NCI-H524 treated with DMSO at 0.1 percent for 48 hours (cell line): ENCODE data around the gene PPIA.
"Not testable (repeated sequence)": the region's sequence is repeated elsewhere in the genome, so short reads cannot be mapped to it uniquely, and the experiment has no call there.

Experiments
- DNase-seq: peaks from one replicate; lab custom pipeline; 2025; lab: John Stamatoyannopoulos, UW

Gene PPIA

DNA sequence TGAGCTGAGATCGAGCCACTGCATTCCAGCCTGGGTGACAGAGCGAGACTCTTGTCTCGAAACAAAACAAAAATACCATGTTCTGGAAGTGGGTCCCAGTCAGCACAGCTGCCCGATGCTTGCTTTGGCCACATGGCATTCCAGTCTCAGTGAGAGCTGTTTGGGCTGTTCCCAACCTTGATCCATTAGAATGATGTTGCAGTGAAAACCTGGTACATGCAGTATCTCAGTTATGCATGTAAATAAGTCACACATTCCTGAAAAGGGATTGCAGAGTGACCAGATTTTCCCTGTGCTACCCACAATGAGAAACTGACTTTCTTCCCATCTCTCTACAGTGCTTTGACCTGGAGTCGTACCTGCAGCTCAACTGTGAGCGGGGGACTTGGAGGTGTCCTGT, 32.4 kb upstream of the PPIA start:
- no peak for DNase-seq

DNA sequence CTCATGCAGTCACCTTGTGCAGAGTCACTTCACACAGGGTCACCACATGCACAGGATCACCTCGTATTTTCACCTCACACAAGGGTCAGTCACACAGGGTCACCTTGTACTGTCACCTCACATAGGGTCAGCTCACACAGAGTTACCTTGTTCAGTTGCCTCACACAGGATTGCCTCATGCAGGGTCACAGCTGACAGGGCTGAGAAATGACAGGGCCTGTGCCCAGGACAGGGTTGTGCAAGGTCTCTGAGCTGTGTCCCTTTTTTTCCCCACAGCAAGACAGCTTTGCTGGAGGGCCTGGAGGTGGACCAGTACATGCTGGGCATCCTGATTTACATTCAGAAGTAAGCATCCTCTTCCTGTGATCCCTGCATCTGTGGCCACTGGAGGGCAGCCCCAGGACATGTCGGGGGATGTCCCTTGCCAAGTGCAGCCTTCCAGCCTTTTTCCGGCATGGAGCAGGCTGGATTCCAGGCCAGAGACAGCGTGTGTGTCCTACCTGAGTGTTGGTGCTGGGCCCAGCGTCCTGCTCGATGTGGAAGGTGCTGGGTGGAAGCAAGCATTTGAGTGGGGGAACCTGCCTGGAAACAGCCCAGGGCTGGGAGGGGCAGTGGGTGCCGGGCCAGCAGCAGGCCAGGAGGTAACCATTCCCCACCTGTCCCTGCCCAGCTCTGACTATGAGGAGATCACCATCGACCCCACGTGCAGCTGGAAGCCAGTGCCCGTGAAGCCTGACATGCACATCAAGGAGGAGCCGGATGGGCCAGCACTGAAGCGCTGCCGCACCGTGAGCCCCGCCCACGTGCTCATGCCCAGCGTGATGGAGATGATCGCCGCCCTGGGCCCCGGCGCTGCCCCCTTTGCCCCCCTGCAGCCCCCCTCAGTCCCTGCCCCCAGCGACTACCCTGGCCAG, 31.6 kb upstream of the PPIA start:
- DNase-seq, result no peak

DNA sequence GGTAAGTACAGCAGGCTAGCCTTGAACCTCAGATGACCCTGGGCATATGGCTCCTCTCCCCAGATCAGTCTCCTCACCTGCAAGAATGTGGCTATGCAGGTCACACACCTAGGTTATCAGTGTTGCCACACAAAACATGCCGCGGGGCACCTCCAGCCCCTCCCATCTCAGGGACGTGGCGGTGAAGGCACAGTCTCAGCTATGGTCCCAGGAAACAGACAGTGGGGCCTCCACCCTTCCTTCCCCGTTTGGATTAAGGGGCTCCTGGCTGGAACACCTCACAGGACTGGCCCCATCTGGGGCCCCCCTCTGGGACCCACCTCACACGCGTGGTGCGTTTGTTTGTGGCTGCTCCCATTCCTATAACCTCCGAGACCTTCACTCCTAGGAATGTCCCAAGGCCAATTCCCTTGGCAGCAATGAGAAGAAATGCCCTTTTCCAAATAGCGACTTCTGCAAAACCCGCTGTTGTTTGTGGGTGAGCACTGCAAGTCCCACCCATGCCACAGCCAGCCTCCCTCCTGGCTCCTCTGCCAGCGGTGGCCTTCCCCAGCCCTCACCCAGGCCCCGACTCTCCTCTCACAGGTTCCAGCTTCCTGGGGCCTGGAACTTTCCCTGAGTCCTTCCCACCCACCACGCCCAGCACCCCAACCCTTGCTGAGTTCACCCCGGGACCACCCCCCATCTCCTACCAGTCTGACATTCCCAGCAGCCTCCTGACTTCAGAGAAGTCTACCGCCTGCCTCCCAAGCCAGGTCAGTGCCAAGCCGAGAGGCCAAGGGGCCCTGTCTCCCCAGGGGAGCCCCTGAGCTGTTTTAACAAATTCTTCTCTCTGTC, 30.7 kb upstream of the PPIA start:
- no peak for DNase-seq

DNA sequence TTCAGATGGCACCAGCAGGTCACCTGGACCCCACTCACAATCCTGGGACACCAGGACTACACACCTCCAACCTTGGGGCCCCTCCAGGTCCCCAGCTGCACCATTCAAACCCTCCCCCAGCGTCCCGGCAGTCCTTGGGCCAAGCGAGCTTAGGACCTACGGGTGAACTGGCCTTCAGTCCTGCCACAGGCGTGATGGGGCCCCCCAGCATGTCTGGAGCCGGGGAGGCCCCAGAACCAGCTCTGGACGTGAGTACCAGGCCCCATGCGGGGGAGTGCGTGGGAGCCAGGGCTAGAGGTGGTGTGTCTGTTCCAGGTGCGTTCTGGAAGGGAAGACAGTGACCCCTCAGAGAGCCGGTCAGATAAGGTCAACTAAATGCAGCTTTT, 30.1 kb upstream of the PPIA start:
- no peak for DNase-seq

DNA sequence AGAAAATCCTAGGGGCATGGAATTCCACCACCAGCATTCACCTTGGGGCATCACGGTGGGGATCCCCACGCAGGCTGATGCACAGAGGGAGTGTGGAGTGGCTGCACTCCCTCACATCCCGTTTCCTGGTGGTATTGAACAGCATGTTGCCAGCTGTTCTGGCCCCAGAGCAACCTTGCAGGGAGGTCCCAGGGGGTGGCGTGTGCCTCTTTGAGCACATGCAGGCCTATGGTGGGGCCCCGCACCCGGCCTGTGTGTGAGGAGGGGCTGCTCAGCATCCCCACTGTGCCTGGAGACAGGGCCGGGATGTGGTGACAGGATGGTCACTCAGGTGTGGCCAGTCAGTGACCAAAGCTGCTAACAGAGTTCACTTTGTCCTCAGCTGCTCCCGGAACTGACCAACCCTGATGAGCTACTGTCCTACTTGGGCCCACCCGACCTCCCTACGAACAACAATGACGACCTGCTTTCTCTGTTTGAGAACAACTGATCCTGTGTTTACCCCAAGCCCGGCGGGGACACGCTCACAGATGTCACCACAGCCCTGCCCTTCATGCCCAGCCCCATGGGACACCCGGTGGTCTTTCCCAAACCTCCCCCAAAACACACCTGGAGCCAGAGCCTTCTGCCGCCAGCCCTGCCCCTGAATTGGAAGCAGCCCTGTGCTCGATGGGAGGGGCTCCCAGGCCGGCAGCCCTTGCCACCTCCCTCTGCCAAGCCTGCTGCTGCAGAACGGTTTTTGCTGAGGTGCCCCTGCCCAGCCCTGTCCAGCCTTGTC, 29.2 kb upstream of the PPIA start:
- DNase-seq, result no peak

DNA sequence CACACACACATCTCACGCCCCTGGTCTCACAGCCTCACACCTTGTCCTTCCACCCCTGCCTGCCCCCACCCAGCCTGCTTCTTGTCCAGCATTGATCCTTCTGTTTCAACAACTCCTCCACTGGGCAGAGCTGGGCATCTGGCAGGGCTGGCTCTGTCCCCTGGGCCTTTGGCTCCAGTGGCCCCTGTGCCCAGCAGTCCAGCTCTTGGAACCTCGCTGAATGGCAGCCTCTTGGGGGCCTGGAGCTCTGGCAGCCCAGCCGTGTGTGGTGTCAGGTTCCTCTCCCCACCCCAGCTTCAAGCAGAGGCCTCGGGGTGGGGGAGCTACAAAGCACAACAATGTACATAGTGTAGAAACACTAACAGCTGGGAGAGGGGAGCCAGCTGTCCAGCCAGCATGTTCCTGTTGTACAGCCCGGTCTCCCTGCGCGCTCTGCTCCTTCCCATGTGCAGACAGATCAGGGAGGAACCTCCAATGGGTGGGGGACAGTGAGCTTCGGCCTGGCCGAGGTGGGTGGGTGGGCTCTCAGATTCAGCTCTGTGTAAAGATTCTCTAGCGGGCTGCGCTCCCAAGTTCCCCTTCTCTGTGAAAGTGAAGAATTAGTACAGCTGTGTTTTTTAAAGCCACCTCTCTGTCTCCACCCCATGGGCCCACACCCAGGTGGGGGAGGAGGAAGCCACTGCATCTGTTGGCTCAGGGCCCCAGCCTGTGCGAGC, 28.4 kb upstream of the PPIA start:
- peak; percentile 93 for DNase-seq

DNA sequence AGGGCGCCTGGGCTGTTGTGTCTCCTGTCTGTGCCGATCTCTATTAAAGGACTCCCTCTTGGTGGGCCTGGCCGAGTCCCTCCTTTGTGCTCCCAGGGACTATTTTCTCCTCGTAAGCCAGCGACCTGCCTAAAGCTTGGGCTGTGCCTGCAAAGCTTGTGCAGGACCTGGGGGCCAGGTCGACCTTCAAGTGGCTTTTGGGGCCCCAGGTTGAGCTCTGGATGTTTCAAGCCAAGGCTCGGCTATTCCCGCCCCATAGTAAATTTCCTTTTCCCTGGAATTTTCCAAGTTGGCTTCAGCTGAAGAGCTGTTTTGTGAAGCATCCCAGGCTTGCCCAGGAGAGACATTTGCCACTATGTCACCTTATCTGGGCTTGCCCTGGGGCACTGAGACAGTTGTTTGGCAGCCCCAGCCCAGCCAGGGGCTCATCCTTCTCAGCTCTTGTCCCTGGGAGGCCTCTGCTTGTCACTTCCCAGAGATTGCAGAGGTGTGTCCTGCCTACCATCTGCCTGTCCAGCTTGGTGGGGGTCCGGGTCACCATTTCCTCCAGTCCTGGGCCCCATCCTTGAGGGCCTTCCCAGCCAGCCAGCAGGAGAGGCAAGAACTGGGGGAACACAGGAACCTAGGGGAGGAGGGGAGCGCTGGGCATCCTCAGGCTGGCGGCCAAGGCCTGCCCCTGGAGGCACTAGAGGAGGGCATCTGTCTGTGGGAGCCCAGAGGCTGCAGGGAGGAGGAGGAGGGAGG, 27.7 kb upstream of the PPIA start:
- no peak for DNase-seq

DNA sequence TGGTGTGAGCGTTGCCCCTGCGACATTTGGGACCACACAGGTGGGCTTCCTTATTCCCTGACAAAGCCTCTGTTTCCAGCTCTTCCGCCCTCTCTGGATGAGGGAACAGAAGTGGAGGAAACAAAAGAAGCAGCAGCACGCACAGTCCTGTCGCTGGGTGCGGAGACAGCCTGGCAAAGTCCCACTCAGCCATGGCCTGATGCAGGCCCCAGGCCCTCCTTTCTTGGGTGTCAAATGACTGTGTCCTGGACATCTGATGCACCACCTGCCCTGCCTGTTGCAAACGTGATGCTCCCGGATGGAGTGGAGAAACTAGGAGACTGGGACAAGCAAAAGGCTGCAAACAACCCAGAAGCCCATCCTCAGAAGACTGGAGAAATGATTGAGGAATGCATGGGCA, 27.1 kb upstream of the PPIA start:
- DNase-seq, result no peak

DNA sequence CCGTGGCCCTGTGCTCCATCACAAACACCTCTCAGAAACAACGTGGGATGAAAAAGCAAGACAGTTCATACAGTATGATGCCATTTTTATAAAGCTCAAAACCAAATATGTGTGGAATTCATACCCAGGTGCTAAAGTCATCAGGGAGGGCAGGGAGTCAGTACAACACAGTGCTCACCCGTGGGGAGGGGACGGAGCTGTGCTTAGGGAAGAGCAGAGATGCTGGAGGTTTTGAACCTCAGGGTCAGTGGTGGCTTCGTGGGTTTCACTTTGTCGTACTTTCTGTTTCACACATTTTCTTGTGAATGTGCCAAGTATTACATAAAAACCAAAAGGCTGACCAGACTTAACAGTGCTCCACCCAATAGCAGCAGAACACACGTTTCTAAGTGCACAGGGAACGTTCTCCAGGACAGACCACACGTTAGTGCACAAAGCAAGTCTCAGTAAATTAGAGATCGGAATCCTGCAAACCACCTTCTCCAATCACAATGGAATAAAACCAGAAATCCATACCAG, 26.6 kb upstream of the PPIA start:
- no peak for DNase-seq

DNA sequence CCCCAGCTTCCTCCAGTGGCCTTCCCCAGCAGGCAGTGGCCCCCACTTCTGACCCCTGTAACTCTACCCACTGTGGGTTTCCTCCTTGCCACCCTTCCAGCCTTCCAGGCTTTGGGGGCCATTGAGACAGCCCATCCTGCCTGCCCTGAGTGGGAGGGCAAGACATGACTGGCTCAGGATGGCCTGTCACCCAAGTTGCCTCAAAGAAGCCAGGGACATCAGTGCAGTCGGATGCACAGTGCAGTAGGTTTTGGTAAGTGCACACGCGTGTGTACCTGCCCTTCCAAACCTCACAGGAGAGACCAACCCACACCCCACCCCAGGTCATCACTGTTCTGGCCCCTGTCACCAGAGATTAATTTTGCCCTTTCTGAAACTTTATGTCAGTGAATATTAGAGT, 25.1 kb upstream of the PPIA start:
- no peak for DNase-seq

DNA sequence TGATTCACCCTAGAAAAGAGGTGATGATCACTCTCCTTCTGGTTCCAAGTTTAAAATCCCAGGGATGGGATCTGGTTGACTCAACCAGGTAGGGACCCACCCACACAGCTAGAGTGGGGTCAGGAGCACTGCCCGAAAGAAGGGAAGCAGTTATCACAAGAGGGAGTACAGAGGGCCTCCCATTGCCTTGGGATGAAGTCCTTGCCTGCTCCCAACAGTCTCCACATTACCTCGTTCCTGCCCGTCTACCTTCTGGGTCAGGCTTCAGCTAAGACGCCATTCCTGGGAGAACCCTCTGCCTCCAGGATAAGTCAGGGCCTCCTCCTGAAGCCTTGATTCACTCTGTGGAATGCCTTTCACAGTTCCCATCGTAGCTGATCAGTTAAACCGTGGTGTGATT, 24.0 kb upstream of the PPIA start:
- no peak for DNase-seq

DNA sequence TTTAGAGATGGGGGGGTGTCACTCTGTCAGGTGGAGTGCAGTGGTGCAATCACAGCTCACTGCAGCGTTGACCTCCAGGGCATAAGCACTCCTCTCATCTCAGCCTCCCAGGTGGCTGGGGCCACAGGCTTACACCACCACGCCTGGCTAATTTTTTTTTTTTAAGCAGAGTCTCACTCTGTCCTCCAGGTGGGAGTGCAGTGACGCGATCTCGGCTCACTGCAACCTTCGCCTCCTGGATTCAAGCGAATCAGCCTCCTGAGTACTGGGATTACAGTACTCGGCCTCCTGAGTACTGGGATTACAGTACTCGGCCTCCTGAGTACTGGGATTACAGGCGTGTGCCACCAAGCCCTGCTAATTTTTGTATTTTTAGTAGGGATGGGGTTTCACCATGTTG, 23.6 kb upstream of the PPIA start:
- no peak for DNase-seq

DNA sequence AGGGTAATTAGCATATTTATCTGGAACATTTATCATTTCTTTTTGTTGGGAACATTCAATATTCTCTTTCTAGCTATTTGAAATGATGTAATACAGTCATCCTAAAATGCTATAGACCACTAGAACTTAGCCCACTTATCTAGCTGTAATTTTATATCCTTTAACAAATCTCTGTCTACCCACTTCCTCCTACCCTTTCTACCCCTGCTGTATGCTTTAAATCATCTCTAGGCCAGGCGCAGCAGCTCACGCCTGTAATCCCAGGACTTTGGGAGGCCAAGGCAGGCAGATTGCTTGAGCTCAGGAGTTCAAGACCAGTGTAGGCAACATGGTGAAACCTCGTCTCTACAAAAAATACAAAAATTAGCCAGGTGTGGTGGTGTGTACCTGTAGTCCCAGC, 22.0 kb upstream of the PPIA start:
- DNase-seq, result not testable (repeated sequence)

DNA sequence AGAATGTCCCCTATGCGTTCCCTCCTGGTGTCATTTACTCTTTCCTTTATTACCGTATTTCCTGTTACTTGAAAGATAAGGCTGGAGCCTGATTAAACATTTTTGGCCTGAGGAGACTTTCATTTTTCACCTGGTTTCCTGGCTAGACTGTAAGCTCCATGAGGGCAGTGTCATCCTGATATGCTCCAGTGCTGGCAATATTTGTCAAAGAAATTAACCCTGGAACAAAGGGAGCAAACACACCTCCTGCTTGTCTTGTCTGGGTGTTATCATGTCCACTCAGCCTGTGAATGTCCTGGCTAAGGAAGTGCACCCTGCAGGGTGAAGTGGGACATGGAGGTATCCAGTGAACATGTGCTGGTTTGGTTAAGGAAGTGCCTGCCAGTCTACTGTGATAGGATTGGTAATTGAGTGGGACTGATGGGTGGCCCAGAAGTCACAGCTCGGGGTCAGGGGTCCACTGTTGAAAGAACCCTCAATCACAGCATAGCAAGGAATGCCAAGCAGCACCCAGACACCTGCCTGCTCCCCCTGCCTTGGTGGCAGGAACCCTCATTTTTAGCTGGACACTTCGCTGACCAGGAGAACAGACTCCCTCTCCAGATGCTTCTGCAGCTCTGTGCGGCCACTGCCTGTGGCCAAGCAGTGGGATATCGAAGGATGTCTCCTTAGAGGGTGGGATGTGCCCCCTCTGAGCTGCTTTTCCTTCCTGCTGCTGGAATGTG, 20.9 kb upstream of the PPIA start:
- no peak for DNase-seq

DNA sequence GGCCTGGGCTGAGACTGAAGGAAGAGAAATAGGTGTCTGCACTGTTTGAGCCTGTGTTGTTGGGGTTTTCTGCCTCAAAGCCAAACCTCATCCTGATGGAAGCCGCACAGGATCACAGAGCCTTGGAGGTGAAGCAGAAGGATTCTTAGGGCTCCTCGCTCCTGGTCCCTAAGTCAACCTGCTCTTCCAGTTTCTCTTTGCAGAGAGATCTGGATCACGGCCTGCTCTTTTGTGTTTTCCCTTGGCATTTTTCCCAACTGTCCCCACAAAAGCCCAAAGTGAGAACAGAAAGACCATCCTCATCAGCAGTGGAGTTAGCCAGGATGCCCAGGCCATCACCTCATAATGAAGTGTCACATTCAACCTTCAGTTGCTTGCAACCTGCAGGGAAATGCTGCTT, 20.3 kb upstream of the PPIA start:
- no peak for DNase-seq

DNA sequence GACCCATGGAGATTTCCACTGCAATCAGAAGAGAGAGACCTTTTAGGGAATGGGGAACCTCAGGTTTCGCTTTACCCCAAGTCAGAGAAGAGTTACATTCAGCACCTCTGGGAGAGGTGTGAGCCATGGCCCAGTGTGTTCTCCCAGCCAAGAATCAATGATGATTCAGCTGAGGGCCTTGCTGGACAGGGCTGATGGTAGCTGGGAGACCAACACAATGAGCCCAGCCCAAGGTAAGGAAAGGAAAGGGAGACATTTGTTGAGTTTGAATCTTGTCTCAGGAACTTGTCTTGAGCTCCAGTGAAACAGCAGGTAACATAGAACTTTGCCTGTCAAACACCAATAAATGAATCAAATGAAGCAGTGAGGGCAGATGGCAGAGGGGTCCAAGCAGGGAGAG, 14.0 kb upstream of the PPIA start:
- no peak for DNase-seq

DNA sequence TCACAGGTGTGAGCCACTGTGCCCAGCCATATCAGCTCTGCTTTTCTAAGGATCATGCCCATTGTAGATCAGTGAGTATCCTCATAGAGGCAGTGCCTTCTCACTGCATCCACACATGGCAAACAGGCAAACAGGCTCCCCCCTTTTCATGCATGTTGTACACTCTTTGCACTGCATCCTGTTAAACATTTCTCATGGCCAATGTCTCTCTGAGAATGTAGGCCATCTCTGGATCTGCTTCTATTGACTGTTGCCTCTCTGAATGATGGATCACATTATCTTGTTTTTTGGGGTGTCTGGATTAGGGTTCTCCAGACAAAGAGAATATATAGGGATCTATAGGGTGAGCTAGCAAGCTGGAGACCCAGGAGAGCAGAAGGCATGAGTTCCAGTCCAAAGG, 13.1 kb upstream of the PPIA start:
- no peak for DNase-seq

DNA sequence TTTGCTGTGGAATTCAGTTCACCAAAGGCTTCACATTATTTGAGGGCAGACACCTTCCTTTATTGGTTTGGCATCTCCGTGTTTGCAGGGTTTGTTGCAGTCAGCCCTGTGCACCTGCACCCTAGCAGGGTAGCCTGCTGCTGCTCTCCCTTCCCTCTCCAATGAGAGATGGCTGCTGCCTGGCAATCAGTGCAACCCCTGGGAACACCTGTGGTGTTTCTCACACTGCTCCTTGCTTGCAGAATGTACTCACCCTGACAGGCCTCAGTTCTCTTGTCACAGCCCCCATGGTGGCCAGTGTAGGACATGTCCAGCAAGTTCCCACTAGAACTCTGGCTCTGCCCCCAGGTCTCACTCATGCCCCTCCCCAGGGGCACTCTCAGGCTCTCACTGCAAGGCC, 12.1 kb upstream of the PPIA start:
- no peak for DNase-seq

DNA sequence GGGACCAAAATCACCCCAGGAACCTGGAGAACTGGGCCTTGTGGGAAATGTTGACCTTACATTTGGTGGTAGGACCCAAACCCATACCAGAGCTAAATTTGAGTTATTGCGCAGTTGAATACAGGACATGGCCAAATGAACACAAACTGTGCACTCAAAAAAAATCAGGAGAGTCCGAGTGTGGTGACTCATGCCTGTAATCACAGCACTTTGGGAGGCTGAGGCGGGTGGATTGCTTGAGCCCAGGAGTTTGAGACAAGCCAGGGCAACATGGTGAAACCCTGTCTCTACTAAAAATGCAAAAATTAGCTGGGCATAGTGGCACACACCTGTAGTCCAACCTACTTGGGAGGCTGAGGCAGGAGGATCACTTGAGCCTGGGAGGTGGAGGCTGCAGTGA, 11.3 kb upstream of the PPIA start:
- not testable (repeated sequence) for DNase-seq

DNA sequence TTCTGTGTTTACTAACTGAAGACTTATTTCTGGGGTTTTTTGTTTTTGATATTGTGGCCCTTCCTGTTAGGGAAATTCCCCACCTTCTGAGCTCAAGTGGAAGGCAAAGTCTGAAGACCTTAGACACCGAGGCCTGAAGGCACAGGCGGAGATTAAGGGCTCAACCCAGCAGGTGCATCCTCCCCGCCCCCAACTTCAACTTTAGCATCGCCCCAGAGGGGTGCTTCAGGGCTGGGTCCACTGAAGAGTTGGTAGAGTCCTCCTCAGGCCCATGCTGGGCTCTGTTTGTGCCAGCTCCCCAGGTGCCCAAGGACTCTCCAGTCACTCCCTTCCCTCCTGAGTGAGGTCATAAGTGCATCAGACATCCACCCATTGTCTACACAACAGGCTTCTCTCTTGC, 9.4 kb upstream of the PPIA start:
- no peak for DNase-seq
